ENCODE measurements around the gene PLIN5. TPM values are rescaled to one million over a fixed set of nuclear protein-coding genes. Genes with fewer than 3 reads are reported as not detected.

PLIN5 gene
- total RNA-seq, 1 donor from 2014 or later, result 17.1 TPM

- Histone ChIP-seq H3K36me3 (no peaks in the 10 kb centered on the region), H3K4me1 (no peaks in the 10 kb centered on the region), H3K9me3 (no peaks in the 10 kb centered on the region), H3K27ac (no peak overlapping the region), H3K4me3 (peak overlapping the region; percentile 24 to 44), H3K27me3 (peaks cover 24% of the 10 kb centered on the region)
- intact Hi-C loops (cut with DNase I), result no loop called here
- no peak for TF ChIP-seq CTCF (IDR thresholded peaks at IDR 0.05)
- DNase-seq (ENCODE audit: low spot score in 2 of 2), result no peak
Measured at GRCh38 chr19:4580961-4581665, 46.1 kb upstream of the PLIN5 start.

DNA sequence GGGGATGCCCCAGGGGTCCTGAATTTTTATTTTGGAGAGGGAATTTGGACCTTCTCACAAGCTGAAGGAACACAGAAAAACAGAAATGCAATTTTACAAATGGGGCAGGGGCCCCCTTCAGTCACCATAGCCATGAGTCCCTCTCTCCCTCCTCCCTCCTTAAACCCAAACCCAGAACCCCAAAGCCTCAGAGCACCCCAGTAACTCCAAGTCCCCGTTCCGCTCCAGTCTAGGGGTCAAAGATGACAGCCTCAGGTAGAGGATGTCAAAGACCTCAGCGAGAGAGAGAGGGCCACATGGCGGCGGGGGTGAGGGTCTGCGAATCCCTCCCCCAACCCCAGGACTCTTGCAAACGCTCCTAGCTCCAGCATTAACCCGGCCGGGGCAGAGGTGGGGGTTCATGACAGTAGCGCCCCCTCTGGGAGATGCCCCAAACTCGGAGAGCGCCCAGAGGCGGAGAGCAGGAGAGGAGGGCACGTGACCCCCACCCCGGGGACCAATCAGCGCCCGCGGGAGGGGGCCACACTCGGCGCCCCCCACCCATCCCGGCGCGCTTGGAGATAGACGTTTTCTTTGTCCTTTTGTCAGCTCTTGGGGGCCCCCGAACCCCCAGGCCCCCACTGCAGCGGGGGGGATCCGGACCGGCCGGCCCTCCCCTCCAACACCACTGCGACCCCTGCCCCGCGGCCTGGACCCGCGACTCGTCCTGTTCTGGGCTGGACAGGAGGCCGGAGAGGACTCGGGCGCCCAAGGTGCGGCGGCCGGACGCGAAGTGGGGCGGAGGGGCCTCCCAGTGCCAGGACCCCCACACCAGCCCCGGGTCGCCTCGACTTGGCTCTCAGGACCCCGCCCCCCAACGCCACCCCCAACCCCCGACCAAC is 45.2 kb upstream of the PLIN5 start:
- no peaks in the 10 kb centered on the region for H3K36me3 ChIP-seq
- H3K9me3 ChIP-seq, result no peaks in the 10 kb centered on the region
- H3K27me3 ChIP-seq, result peaks cover 24% of the 10 kb centered on the region
- no peak for TF ChIP-seq CTCF (IDR thresholded peaks at IDR 0.05)
- no peaks in the 10 kb centered on the region for H3K4me1 ChIP-seq
- DNase-seq (ENCODE audit: low spot score in 2 of 2), result no peak
- no peak overlapping the region for H3K27ac ChIP-seq
- intact Hi-C loops (cut with DNase I), result no loop called here
- H3K4me3 ChIP-seq, result peak overlapping the region; percentile 24 to 44

GRCh38 chr19:4579389-4579788 is 44.4 kb upstream of the PLIN5 start:
- no peak for DNase-seq (ENCODE audit: low spot score in 2 of 2)
- H3K36me3 ChIP-seq, result no peaks in the 10 kb centered on the region
- no peak overlapping the region for H3K27ac ChIP-seq
- no peak for TF ChIP-seq CTCF (IDR thresholded peaks at IDR 0.05)
- no peaks in the 10 kb centered on the region for H3K4me1 ChIP-seq
- no peak overlapping the region for H3K4me3 ChIP-seq
- intact Hi-C loops (cut with DNase I), result loop anchor here (5.0 kb wide), 1 partner anchor 58 kb away; the partner anchor contains the start of gene TNFAIP8L1
- H3K27me3 ChIP-seq, result peaks cover 16% of the 10 kb centered on the region
- no peaks in the 10 kb centered on the region for H3K9me3 ChIP-seq

- DNase-seq (ENCODE audit: low spot score in 2 of 2), result no peak
- intact Hi-C loops (cut with DNase I), result loop anchor here (5.0 kb wide), 1 partner anchor 59 kb away; the partner anchor contains the start of gene TNFAIP8L1
- H3K9me3 ChIP-seq, result no peaks in the 10 kb centered on the region
- TF ChIP-seq CTCF (IDR thresholded peaks at IDR 0.05), result no peak
- H3K27me3 ChIP-seq, result peaks cover 13% of the 10 kb centered on the region
- no peak overlapping the region for H3K4me3 ChIP-seq
- H3K27ac ChIP-seq, result no peak overlapping the region
- no peaks in the 10 kb centered on the region for H3K4me1 ChIP-seq
- H3K36me3 ChIP-seq, result no peaks in the 10 kb centered on the region
Measured at GRCh38 chr19:4578552-4579248, 43.7 kb upstream of the PLIN5 start.

- intact Hi-C loops (cut with DNase I), result loop anchor here (5.0 kb wide), 1 partner anchor 60 kb away; the partner anchor contains the start of gene TNFAIP8L1
- no peaks in the 10 kb centered on the region for H3K36me3 ChIP-seq
- H3K9me3 ChIP-seq, result no peaks in the 10 kb centered on the region
- H3K27ac ChIP-seq, result no peak overlapping the region
- no peak overlapping the region for H3K4me3 ChIP-seq
- peaks cover 13% of the 10 kb centered on the region for H3K27me3 ChIP-seq
- DNase-seq (ENCODE audit: low spot score in 2 of 2), result no peak
- no peaks in the 10 kb centered on the region for H3K4me1 ChIP-seq
- TF ChIP-seq CTCF (IDR thresholded peaks at IDR 0.05), result no peak
Measured at GRCh38 chr19:4577020-4577782, 42.2 kb upstream of the PLIN5 start.
